ENCODE results near the gene HAO1. TPM values are rescaled to one million over a fixed set of nuclear protein-coding genes. Genes with fewer than 3 reads are reported as not detected.

Gene HAO1
- total and polyA plus RNA-seq, 2 donors (not counting 3 experiments of a cell fraction or from before 2014, with no cell fraction given) = not detected

GRCh38 chr20:7902879-7903278, 37.4 kb downstream of the HAO1 start:
- POLR2A ChIA-PET = no interaction called here
- no peak for FAIRE-seq
- CTCF ChIA-PET = interaction anchor here (0.7 kb wide), 1 partner anchor 15 kb away, joined by 3 read pairs; no protein-coding TSS in a partner anchor
- H3K9me3 ChIP-seq (replicated peaks; ENCODE audit: control insufficient read depth, insufficient read depth, low read length) = no peaks in the 10 kb centered on the region
- no peak overlapping the region for H3K9ac ChIP-seq (replicated peaks; ENCODE audit: extremely low read depth, insufficient read depth, low read length)
- no peaks in the 10 kb centered on the region for H3K36me3 ChIP-seq (ENCODE audit: control insufficient read depth in 2 of 2, extremely low read depth in 1 of 2, insufficient read depth in 2 of 2, low read length in 2 of 2)
- intact Hi-C loops (cut with micrococcal nuclease) = no loop called here
- H4K20me1 ChIP-seq (replicated peaks; ENCODE audit: control insufficient read depth, extremely low read depth, insufficient read depth, low read length) = no peaks in the 10 kb centered on the region
- TF ChIP-seq MYC (IDR thresholded peaks at IDR 0.05; ENCODE audit: low read depth, low read length) = no peak
- TF ChIP-seq GATA2 (IDR thresholded peaks at IDR 0.05; ENCODE audit: insufficient read depth, insufficient read length, low read depth, low read length) = no peak
- no peak for TF ChIP-seq FOS (IDR thresholded peaks at IDR 0.05; ENCODE audit: borderline replicate concordance, insufficient read depth, low read length)
- TF ChIP-seq POLR2A (IDR thresholded peaks at IDR 0.05; ENCODE audit: low read depth, low read length) = no peak
- no peak for TF ChIP-seq EZH2 (IDR thresholded peaks at IDR 0.05; ENCODE audit: borderline replicate concordance, low read depth, low read length, severe bottlenecking)
- TF ChIP-seq JUN (IDR thresholded peaks at IDR 0.05; ENCODE audit: borderline replicate concordance, insufficient read depth, insufficient read length, low read depth) = no peak
- no peak for TF ChIP-seq CTCF (IDR thresholded peaks at IDR 0.05; ENCODE audit: extremely low read depth in 1 of 2, insufficient read depth in 1 of 2, low read depth in 1 of 2, low read length in 2 of 2)
- no peak for TF ChIP-seq POLR2AphosphoS5 (IDR thresholded peaks at IDR 0.05; ENCODE audit: insufficient read depth, low read depth, low read length)
- TF ChIP-seq MAX (IDR thresholded peaks at IDR 0.05; ENCODE audit: insufficient read depth, insufficient read length) = no peak
- H3K4me2 ChIP-seq (ENCODE audit: insufficient read depth, low read length) = no peak overlapping the region
- dilution Hi-C loops (cut with MboI; ENCODE audit: extremely low pct_ligation_motif_present, low sequenced_read_pairs) = no loop called here
- no peak overlapping the region for H2AFZ ChIP-seq (ENCODE audit: low read depth, low read length)
- BruUV-seq (replicated peaks) = no TSS peak
- H3K27me3 ChIP-seq (ENCODE audit: control insufficient read depth in 2 of 2, insufficient read depth in 2 of 2, low read length in 2 of 2) = no peaks in the 10 kb centered on the region
- H3K4me1 ChIP-seq (ENCODE audit: control insufficient read depth, extremely low read depth, insufficient read depth, low read length) = no peaks in the 10 kb centered on the region
- no peak overlapping the region for H3K27ac ChIP-seq (ENCODE audit: insufficient read depth, low read depth, low read length)
- no peaks in the 10 kb centered on the region for H3K79me2 ChIP-seq (ENCODE audit: control insufficient read depth, insufficient read depth, low read length)
- no peak overlapping the region for H3K4me3 ChIP-seq (replicated peaks in 1 of 3; ENCODE audit: insufficient read depth in 1 of 3, low read depth in 1 of 3, low read length in 3 of 3)
- DNase-seq (ENCODE audit: low read depth, low spot score) = no peak
- no peaks in the 10 kb centered on the region for H3K9me1 ChIP-seq (replicated peaks; ENCODE audit: control insufficient read depth, extremely low read depth, insufficient read depth, low read length)

Measured in endothelial cell of umbilical vein (primary cell).